Stimulated activated memory B cell treated with anti-CD40 and anti-IgM and Interleukin-4, amounts not matched to agents 10 μg/mL and 1 μg/mL and 100 μg/mL, for 72 hours (primary cell): Measurements from ENCODE around the gene PARN.
"Not testable (repeated sequence)": the region's sequence is repeated elsewhere in the genome, so short reads cannot be mapped to it uniquely, and the experiment has no call there.

Source experiments
- ATAC-seq: fragments of 150-1000 bp; cut with Tn5 transposase; 2 replicates; pipeline ENCODE4 v1.10.0; 2021
- H3K27ac Mint-ChIP-seq: one replicate; pipeline ENCODE4 v1.8.0; 2022; ENCODE audit warnings: mild to moderate bottlenecking, mixed read lengths
- H3K27me3 Mint-ChIP-seq: one replicate; pipeline ENCODE4 v1.8.0; 2022; ENCODE audit warnings: mixed read lengths
- H3K36me3 Mint-ChIP-seq: one replicate; pipeline ENCODE4 v1.8.0; 2022; ENCODE audit warnings: mixed read lengths
- H3K4me1 Mint-ChIP-seq: one replicate; pipeline ENCODE4 v1.8.0; 2022; ENCODE audit warnings: mixed read lengths
- H3K4me3 Mint-ChIP-seq: one replicate; pipeline ENCODE4 v1.8.0; 2022; ENCODE audit warnings: mild to moderate bottlenecking, moderate library complexity, mixed read lengths
- H3K9me3 Mint-ChIP-seq: one replicate; pipeline ENCODE4 v1.8.0; 2022; ENCODE audit warnings: mixed read lengths

The PARN gene

DNA sequence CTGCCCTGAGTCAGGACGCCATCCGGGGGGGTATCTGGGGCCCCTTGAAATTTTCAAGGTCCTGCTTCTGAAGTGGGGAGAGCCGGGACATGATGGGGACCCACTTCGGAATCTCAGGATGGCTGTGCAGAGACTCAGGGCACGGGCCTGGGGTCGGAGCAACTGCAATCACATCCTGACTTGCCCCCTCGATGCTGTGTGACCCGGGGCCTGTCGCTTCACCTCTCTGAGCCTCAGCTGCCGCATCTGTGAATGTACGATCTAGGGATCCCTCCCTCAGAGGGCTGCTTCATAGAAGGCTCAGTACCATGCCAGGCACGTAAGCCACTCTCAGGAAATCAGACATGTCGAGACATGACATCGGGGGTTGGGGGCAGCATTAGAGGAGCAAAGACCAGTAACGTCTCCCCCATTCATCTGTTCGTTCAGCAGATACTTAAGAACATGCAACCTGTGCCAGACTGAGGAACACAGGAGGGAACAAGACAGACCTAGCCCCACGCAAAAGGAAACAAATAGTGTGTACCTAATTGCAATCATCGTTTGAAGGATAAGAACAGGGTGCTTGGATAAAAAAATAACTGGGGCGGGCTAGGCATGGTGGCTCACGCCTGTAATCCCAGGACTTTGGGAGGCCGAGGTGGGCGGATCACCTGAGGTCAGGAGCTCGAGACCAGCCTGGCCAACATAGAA lies 229.6 kb downstream of the PARN start:
- H3K36me3 Mint-ChIP-seq, result no peaks in the 10 kb centered on the region
- no peak for ATAC-seq
- H3K4me1 Mint-ChIP-seq, result peaks cover 9% of the 10 kb centered on the region
- no peak overlapping the region for H3K27ac Mint-ChIP-seq
- peaks cover 14% of the 10 kb centered on the region for H3K27me3 Mint-ChIP-seq
- no peak overlapping the region for H3K4me3 Mint-ChIP-seq
- no peaks in the 10 kb centered on the region for H3K9me3 Mint-ChIP-seq

DNA sequence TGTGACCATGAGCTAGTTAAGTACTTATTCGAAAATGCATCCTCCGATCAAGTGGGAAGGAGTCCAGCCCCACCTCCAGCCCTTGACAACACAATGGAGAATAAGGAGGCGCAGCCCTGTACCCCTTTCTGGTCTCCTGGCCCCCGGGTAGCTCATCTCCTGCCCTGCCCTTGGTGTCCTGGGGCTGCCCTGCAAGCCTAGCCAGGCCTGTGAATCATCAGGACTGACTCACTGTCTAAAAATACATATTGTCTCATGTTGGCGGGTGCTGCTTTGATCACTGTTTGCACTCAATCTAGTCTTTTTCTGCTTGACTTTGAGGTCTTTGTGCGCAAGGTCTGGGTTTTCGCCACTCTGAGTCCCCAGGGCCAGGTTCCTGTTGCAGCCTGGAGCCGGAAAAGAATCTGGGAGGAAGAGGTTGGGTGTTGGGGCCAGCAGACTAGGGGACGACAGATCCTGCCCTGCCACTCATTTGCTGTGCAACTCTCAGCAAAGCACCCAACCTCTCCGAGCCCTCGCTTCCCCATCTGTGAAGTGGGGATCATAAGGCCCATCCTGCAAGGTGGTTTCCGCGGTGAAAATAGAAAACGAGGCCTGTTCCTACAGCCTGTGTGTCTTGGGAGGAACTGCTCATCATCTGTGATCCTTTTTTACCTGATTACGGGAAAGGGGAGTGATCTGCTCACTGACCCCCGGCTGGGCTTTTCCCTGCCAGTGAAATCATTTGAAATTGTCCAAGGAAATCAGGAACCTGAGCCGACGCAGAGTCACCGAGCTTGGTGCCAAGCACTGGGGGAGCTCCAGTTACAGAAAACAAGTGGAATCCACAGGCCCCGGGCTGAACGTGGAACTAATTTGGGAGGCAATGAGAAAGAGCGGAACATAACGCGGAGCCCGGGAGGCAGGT lies 230.4 kb downstream of the PARN start:
- no peak overlapping the region for H3K4me3 Mint-ChIP-seq
- peaks cover 14% of the 10 kb centered on the region for H3K27me3 Mint-ChIP-seq
- H3K27ac Mint-ChIP-seq, result no peak overlapping the region
- H3K4me1 Mint-ChIP-seq, result peaks cover 9% of the 10 kb centered on the region
- no peaks in the 10 kb centered on the region for H3K36me3 Mint-ChIP-seq
- peak; percentile 57 for ATAC-seq
- no peaks in the 10 kb centered on the region for H3K9me3 Mint-ChIP-seq

DNA sequence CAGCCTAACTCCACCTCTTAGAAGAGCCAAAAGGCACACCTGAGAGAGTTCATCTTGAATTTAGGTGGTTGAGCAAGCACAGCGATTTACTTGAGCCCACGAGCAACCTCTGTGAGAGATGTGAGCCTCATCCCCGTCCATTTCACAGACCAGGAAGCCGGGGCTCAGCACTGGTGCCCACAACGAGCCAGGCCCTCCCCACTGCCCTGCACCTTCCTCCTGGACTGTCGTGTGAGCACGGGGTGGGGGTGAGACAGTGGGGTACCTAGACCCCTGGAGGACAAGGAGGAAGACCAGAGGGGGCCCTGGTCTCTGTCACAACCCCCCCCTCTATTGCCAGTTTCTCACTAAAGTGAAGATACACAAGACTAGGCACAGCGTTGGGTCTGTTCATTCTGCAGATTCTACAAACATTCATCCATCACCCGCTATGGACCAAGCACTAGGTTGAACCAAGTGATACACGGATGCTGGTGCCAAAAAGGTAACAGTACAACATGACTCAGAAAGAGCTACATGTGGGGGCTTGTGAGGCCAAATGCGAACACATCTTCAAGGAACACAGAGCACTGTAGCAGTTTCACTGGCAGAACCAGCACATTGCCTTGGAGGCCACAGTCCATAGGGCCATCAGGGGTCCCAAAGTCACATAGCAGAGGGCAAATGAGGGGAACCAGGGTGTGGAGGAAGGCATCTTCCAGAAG lies 231.9 kb downstream of the PARN start:
- H3K27me3 Mint-ChIP-seq, result peaks cover 14% of the 10 kb centered on the region
- no peaks in the 10 kb centered on the region for H3K9me3 Mint-ChIP-seq
- no peak overlapping the region for H3K27ac Mint-ChIP-seq
- ATAC-seq, result no peak
- no peak overlapping the region for H3K4me3 Mint-ChIP-seq
- H3K36me3 Mint-ChIP-seq, result no peaks in the 10 kb centered on the region
- peaks cover 9% of the 10 kb centered on the region for H3K4me1 Mint-ChIP-seq

DNA sequence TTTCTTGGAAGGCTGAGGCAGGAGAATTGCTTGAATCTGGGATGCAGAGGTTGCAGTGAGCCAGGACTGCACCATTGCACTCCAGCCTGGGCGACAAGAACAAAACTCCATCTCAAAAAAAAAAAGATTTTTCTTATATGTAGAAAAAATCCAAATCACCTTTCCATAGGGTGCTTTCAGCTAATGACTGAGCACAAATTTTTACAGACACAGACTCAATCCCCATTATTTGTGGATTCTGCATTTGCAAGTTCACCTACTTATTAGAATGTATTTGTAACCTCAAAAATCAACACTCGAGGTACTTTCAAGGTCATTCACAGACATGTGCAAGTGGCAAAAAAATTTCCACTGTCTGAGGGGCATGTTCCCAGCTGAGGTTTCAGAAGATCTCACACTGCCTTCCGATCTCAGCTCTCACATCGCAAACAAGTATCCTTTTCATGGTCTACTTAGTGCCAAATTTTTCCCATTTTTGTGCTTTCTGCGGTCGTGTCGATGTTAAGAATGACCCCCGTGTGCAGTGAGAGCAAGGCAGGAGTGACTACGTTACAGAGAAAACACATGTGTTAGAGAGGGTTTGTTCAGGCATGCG lies 234.3 kb downstream of the PARN start:
- not testable (repeated sequence) for H3K4me3 Mint-ChIP-seq, ATAC-seq, H3K27ac Mint-ChIP-seq, H3K4me1 Mint-ChIP-seq, H3K9me3 Mint-ChIP-seq, H3K36me3 Mint-ChIP-seq
- H3K27me3 Mint-ChIP-seq, result peaks cover 13% of the 10 kb centered on the region

DNA sequence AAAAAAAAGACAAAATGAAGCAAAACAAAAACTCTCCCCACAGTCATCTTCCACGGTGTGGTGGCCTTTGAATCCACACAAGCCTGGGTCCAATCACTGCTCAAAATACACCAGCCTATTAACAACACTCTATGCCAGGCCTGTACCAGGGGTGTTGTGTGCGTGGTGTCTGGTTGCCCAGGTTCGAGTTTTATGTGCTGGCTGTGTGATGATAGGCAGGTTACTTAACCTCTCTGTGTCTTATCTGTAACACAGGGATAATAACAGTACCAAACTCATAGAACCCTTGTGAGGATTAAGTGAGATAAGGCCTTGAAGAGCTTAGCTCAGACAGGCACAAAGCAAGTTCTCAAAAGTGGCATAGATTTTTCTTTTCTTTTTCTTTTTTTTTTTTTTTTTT lies 235.2 kb downstream of the PARN start:
- Mint-ChIP-seq H3K9me3 (no peaks in the 10 kb centered on the region), H3K27me3 (peaks cover 3% of the 10 kb centered on the region), H3K4me1 (peaks cover 7% of the 10 kb centered on the region), H3K36me3 (no peaks in the 10 kb centered on the region), H3K4me3 (no peak overlapping the region), H3K27ac (no peak overlapping the region)
- no peak for ATAC-seq

DNA sequence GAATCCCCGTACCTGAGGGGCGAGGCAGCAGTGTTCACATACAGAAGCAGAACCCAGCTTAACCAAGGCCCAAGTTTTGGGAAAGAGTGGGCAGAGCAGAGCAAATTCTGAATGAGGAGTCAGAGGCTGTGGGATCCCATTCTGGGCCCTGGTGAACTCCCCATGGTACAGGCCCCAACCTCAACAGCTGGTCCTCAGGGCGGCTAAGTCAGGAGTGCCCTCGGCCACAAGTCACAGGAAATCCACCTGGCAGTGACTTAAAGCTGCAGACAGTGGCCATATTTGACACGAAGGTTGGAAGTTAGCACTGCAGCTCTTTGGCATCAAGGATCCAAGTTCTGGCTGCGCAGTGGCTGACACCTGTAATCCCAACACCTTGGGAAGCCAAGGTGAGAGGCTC lies 237.1 kb downstream of the PARN start:
- H3K4me1 Mint-ChIP-seq, result no peaks in the 10 kb centered on the region
- no peaks in the 10 kb centered on the region for H3K36me3 Mint-ChIP-seq
- H3K27ac Mint-ChIP-seq, result no peak overlapping the region
- H3K4me3 Mint-ChIP-seq, result no peak overlapping the region
- no peak for ATAC-seq
- no peaks in the 10 kb centered on the region for H3K27me3 Mint-ChIP-seq
- H3K9me3 Mint-ChIP-seq, result no peaks in the 10 kb centered on the region

DNA sequence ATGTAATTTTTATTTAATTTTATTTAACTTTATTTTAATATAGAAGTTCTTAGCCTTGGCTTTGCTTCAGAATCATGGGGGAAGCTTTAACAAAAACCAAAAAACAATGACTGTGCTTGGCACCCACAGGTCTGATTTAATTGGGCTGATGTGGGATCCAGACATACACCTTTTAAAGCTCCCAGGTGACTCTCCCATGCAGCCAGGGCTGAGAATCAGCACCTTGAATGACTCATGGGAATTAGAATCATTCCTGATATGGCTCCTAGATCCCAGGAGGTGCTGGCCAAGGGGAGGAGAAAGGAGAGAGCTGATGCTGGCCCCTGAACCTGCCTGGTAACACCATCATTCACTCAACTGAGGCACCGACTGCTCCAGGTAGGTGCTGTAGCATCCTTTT lies 240.7 kb downstream of the PARN start:
- H3K27me3 Mint-ChIP-seq, result no peaks in the 10 kb centered on the region
- no peak overlapping the region for H3K4me3 Mint-ChIP-seq
- H3K9me3 Mint-ChIP-seq, result no peaks in the 10 kb centered on the region
- no peak for ATAC-seq
- H3K4me1 Mint-ChIP-seq, result no peaks in the 10 kb centered on the region
- H3K27ac Mint-ChIP-seq, result no peak overlapping the region
- H3K36me3 Mint-ChIP-seq, result no peaks in the 10 kb centered on the region

DNA sequence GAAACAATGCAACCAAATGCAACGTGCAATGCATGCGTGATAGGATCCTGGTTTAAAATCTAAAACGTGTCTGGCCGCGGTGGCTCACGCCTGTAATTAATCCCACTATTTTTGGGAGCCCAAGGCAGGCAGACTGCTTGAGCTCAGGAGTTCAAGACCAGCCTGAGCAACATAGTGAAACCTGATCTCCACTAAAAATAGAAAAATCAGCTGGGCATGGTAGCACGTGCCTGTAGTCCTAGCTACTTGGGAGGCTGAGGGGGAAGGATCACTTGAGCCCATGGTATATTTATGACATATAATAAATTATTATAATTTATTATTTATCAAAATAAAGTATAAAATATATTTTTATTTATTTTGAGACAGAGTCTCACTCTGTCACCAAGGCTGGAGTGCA lies 241.8 kb downstream of the PARN start:
- Mint-ChIP-seq H3K4me1 (no peaks in the 10 kb centered on the region), H3K36me3 (no peaks in the 10 kb centered on the region), H3K27me3 (no peaks in the 10 kb centered on the region), H3K27ac (no peak overlapping the region), H3K4me3 (no peak overlapping the region), H3K9me3 (peaks cover 3% of the 10 kb centered on the region)
- ATAC-seq, result no peak

DNA sequence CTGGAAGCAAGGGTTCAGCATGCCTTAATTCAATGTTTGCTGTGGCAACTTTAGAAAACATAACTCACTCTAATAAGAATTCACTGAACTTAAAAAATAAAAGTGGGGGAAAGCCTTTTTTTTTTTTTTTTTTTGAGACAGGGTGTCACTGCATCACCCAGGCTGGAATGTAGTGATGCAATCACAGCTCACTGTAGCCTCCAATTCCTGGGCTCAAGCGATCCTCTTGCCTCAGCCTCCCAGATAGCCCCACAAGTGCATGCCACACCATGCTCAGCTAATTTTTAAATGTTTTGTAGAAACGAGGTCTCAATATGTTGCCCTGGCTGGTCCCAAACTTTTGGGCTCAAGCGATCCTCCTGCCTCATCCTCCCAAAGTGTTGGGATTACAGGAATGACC lies 243.9 kb downstream of the PARN start:
- Mint-ChIP-seq H3K27me3 (no peaks in the 10 kb centered on the region), H3K36me3 (no peaks in the 10 kb centered on the region), H3K27ac (no peak overlapping the region), H3K9me3 (peaks cover 3% of the 10 kb centered on the region), H3K4me1 (no peaks in the 10 kb centered on the region), H3K4me3 (no peak overlapping the region)
- no peak for ATAC-seq
